Caco-2 (cell line): ENCODE data around the gene ZNF664. TPM values are rescaled to one million over a fixed set of nuclear protein-coding genes. Genes with fewer than 3 reads are reported as not detected.

Source experiments
- BruUV-seq: library from RNA; stranded (reverse); fragments of 400-500 nt; replicated peaks from 2 replicates; lab custom pipeline; 2021; lab: Mats Ljungman, UMichigan
- CTCF ChIA-PET: fragments of 300-600 bp; sonication (Branson Sonifier 250); formaldehyde crosslinking; loops from one replicate; lab custom pipeline; 2022; ENCODE audit warnings: antibody characterized with exemption; lab: Charles Lee
- POLR2A ChIA-PET: fragments of 300-600 bp; sonication (Branson Sonifier 250); formaldehyde crosslinking; loops from one replicate; lab custom pipeline; 2022; ENCODE audit warnings: antibody characterized with exemption; lab: Charles Lee
- DNase-seq, 2 experiments: peaks; one replicate each; pipeline versions ENCODE4 v3.0.0 to v3.0.0-alpha.2; 2020 to 2022
- H3K27me3 ChIP-seq: replicated peaks from 2 replicates; pipeline ENCODE4 v1.6.0; 2011; ENCODE audit warnings: low read length; ENCODE audit not compliant: control insufficient read depth, insufficient read depth
- H3K36me3 ChIP-seq: 2 replicates; pipeline ENCODE4 v1.5.1; 2011; ENCODE audit warnings: low read length; ENCODE audit not compliant: control insufficient read depth, insufficient read depth
- H3K4me1 ChIP-seq: fragments of 250-450 bp; sonication (Bioruptor Pico); 2 replicates; pipeline ENCODE4 v1.5.1; 2020; ENCODE audit warnings: mild to moderate bottlenecking
- H3K4me3 ChIP-seq: 2 replicates; pipeline ENCODE4 v1.5.1; 2011; ENCODE audit warnings: low read depth, mild to moderate bottlenecking, control low read depth, low read length
- H3K9me3 ChIP-seq: fragments of 250-450 bp; sonication (Bioruptor Pico); 2 replicates; pipeline ENCODE4 v1.5.1; 2020; ENCODE audit warnings: mild to moderate bottlenecking, moderate library complexity
- H3K27ac Mint-ChIP-seq: one replicate; pipeline ENCODE4 v1.8.0; 2022; ENCODE audit warnings: mixed read lengths; ENCODE audit not compliant: unreplicated experiment
- H3K27me3 Mint-ChIP-seq: one replicate; pipeline ENCODE4 v1.8.0; 2022; ENCODE audit warnings: mixed read lengths; ENCODE audit not compliant: insufficient read depth, unreplicated experiment
- H3K36me3 Mint-ChIP-seq: one replicate; pipeline ENCODE4 v1.8.0; 2022; ENCODE audit warnings: mild to moderate bottlenecking, mixed read lengths; ENCODE audit not compliant: insufficient read depth, unreplicated experiment
- H3K4me1 Mint-ChIP-seq: one replicate; pipeline ENCODE4 v1.8.0; 2022; ENCODE audit warnings: low read depth, mixed read lengths; ENCODE audit not compliant: unreplicated experiment
- H3K4me3 Mint-ChIP-seq: one replicate; pipeline ENCODE4 v1.8.0; 2022; ENCODE audit warnings: mild to moderate bottlenecking, moderate library complexity, mixed read lengths; ENCODE audit not compliant: unreplicated experiment
- H3K9me3 Mint-ChIP-seq: one replicate; pipeline ENCODE4 v1.8.0; 2022; ENCODE audit warnings: mixed read lengths; ENCODE audit not compliant: unreplicated experiment
- CTCF ChIP-seq, 2 experiments: fragments of 200-600 bp in 1 of 2; IDR thresholded peaks; 1 replicate in 1 of 2; 2 replicates in 1 of 2; pipeline versions ENCODE4 v1.5.1 to v1.8.0; 2011 to 2022; ENCODE audit warnings: antibody characterized with exemption in 1 of 2, control low read depth in 1 of 2, inconsistent platforms in 1 of 2, low read depth in 1 of 2, low read length in 1 of 2, mild to moderate bottlenecking in 1 of 2, moderate library complexity in 1 of 2; ENCODE audit not compliant: insufficient read depth in 1 of 2, severe bottlenecking in 1 of 2, unreplicated experiment in 1 of 2
- intact Hi-C: fragments of 100-400 bp; cut with micrococcal nuclease; formaldehyde crosslinking; loops from one replicate; pipeline ENCODE4 v1.10.0; 2022; ENCODE audit not compliant: unreplicated experiment
- total RNA-seq: library from RNA; stranded (reverse); gene quantifications from 2 replicates; pipeline ENCODE4 v1.2.3, GENCODE V29; 2022

ZNF664 gene
- total RNA-seq, 1 experiment from 2014 or later, result 117 TPM

- Mint-ChIP-seq H3K4me1 (peaks cover 11% of the 10 kb centered on the region), H3K27ac (peak overlapping the region; percentile 17), H3K27me3 (no peaks in the 10 kb centered on the region), H3K9me3 (no peaks in the 10 kb centered on the region), H3K36me3 (peaks cover 22% of the 10 kb centered on the region), H3K4me3 (no peak overlapping the region)
- BruUV-seq, result no TSS peak
- Histone ChIP-seq H3K27me3 (no peaks in the 10 kb centered on the region), H3K4me3 (no peak overlapping the region), H3K9me3 (peaks cover 4% of the 10 kb centered on the region; the same call in 1 of the 2 replicates), H3K36me3 (peaks cover 1% of the 10 kb centered on the region), H3K4me1 (no peaks in the 10 kb centered on the region)
- TF ChIP-seq CTCF (IDR thresholded peaks at IDR 0.05; ENCODE audit: insufficient read depth in 1 of 2, low read depth in 1 of 2, low read length in 1 of 2, severe bottlenecking in 1 of 2, unreplicated experiment in 1 of 2), result peak in 1 of 2 experiments; percentile 37
- DNase-seq, result peak in 1 of 2 experiments; percentile 31
- POLR2A ChIA-PET, result no interaction called here
- CTCF ChIA-PET, result interaction anchor here (1.0 kb wide), 1 partner anchor 34 kb away, joined by 3 read pairs; the partner anchor contains the start of genes CCDC92 and ZNF664
- intact Hi-C loops, result no loop called here
Measured at GRCh38 chr12:123938679-123939480, 34.1 kb upstream of the ZNF664 start.

GRCh38 chr12:123939716-123940626 lies 33.0 kb upstream of the ZNF664 start:
- H3K9me3 ChIP-seq, result peaks cover 4% of the 10 kb centered on the region; the same call in 1 of the 2 replicates
- peaks cover 1% of the 10 kb centered on the region for H3K36me3 ChIP-seq
- H3K27ac Mint-ChIP-seq, result no peak overlapping the region
- peak in 1 of 2 experiments; percentile 14 for DNase-seq
- intact Hi-C loops, result no loop called here
- no peaks in the 10 kb centered on the region for H3K9me3 Mint-ChIP-seq
- H3K4me3 Mint-ChIP-seq, result no peak overlapping the region
- ChIA-PET CTCF (no interaction called here), POLR2A (no interaction called here)
- no peaks in the 10 kb centered on the region for H3K27me3 Mint-ChIP-seq
- no TSS peak for BruUV-seq
- peaks cover 22% of the 10 kb centered on the region for H3K36me3 Mint-ChIP-seq
- no peaks in the 10 kb centered on the region for H3K4me1 ChIP-seq
- H3K27me3 ChIP-seq, result no peaks in the 10 kb centered on the region
- no peak overlapping the region for H3K4me3 ChIP-seq
- peaks cover 11% of the 10 kb centered on the region for H3K4me1 Mint-ChIP-seq
- TF ChIP-seq CTCF (IDR thresholded peaks at IDR 0.05; ENCODE audit: insufficient read depth in 1 of 2, low read depth in 1 of 2, low read length in 1 of 2, severe bottlenecking in 1 of 2, unreplicated experiment in 1 of 2), result no peak

- H3K9me3 Mint-ChIP-seq, result no peaks in the 10 kb centered on the region
- H3K9me3 ChIP-seq, result peaks cover 4% of the 10 kb centered on the region; the same call in 1 of the 2 replicates
- BruUV-seq, result no TSS peak
- peaks cover 1% of the 10 kb centered on the region for H3K36me3 ChIP-seq
- H3K27me3 Mint-ChIP-seq, result no peaks in the 10 kb centered on the region
- DNase-seq, result peak in 1 of 2 experiments; percentile 7
- no peaks in the 10 kb centered on the region for H3K4me1 ChIP-seq
- ChIA-PET POLR2A (no interaction called here), CTCF (no interaction called here)
- peaks cover 22% of the 10 kb centered on the region for H3K36me3 Mint-ChIP-seq
- H3K4me1 Mint-ChIP-seq, result peaks cover 11% of the 10 kb centered on the region
- H3K27ac Mint-ChIP-seq, result no peak overlapping the region
- no peak overlapping the region for H3K4me3 ChIP-seq
- H3K4me3 Mint-ChIP-seq, result no peak overlapping the region
- TF ChIP-seq CTCF (IDR thresholded peaks at IDR 0.05; ENCODE audit: insufficient read depth in 1 of 2, low read depth in 1 of 2, low read length in 1 of 2, severe bottlenecking in 1 of 2, unreplicated experiment in 1 of 2), result no peak
- H3K27me3 ChIP-seq, result no peaks in the 10 kb centered on the region
- intact Hi-C loops, result no loop called here
Measured at GRCh38 chr12:123940627-123940966, 32.4 kb upstream of the ZNF664 start.
